Measurements from ENCODE around the gene TRIM44.

Gene TRIM44, protein sequence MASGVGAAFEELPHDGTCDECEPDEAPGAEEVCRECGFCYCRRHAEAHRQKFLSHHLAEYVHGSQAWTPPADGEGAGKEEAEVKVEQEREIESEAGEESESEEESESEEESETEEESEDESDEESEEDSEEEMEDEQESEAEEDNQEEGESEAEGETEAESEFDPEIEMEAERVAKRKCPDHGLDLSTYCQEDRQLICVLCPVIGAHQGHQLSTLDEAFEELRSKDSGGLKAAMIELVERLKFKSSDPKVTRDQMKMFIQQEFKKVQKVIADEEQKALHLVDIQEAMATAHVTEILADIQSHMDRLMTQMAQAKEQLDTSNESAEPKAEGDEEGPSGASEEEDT

DNA sequence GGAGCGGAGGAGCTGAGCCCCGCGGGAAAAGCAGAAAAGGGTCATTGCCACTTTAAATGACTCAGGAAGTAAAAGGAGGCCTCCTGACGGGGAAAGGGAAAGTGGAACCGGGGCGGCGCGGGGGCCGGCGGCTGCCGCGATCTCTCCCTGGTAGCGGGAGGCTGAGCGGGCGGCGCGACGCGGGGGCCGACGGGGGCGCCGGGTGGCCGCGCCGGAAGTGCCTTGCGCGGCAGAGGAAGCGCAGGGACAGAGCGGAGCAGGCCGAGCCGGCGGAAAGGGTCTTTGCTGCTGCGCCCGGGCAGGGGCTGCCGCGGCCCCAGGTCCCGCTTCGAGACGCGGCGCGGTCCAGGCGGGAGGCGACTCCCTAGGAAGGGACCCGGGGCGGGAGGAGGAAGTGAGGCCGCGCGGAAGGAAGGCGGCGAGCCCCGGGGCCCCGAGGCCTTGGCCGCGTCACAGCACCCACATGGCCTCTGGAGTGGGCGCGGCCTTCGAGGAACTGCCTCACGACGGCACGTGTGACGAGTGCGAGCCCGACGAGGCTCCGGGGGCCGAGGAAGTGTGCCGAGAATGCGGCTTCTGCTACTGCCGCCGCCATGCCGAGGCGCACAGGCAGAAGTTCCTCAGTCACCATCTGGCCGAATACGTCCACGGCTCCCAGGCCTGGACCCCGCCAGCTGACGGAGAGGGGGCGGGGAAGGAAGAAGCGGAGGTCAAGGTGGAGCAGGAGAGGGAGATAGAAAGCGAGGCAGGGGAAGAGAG is at the start of gene TRIM44:
TSS of gene TRIM44 (plus strand) at position 127 of the 759 bp plus-strand sequence. CDS start at position 464, 337 bp downstream.
- peak within 1 kb of the TSS; percentile 81 for H3K4me3 ChIP-seq (ENCODE audit: low read depth, low read length)
- DNase-seq (ENCODE audit: low read depth): no peak

DNA sequence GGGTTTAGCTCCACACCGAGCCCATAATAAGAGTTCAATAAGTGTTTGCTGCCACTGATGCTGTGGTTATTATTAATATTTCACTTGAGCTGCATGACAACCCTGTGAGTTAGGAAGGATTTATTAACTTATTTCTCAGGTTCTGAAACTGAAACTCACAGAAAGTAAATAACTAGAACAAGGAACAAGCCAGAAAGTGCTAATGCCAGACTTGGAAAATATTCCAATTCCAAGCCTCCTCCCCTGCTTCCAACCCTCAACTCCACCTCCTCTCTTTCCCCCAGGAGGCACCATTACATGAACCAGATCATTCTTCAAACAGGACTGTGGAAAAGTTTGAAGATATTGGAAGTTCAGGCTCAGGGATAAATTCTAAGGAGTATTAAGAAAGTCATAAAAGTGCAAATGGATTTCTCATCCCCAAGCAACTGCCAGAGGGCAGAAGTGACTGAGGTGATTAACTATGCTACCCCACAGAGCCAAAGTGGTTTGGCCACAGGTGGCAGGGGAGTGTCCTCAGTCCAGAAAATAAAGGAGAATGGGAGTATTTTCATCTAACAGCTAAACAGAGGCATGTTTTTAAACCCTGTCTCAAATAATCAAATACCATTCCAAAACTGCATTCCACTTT is 47.5 kb upstream of the TRIM44 start:
- no peak overlapping the region for H3K4me3 ChIP-seq (ENCODE audit: low read depth, low read length)
- DNase-seq (ENCODE audit: low read depth): no peak

DNA sequence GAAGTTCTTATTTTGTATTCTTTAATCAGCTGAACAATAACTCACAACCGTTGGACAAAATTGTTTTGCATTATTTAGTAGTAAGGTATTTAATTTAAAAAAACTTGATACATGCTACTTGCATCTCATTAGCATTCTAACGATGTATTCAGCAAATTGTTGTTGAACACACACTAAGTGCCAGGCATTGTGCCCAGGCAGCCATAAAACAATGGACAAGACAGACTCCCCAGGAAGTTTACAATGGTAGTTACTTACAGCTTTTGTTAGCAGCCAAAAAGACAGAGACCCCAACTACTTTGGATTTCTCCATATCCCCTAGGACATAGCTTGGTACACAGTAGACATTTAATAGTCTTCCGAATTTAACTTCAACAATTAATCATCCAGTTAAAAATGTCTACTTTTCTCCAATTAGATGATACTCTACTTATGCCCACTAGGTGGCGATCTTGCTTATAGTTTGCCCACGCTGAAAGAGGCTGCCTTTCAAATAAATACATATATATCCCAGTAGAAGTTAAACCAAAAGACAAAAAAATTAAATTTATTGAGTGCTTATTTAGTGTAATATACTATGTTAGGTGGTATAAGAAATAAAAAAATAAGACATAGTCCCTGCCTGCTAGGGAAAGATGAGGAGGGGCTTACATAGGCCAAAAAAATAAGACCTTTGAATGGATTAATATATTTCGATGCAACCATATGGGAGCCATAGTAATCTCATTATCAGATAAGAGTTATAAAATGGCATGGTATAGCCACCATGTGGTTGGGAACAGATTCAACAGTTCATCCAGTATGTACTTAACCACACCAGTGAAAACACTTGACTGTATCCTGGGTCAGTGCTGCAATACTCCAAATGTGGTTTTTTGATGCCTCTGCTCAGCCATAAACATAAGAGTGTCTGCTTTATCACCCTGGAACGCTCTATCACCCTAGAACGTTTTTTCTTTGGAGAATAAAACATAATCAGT is 46.4 kb upstream of the TRIM44 start:
- H3K4me3 ChIP-seq (ENCODE audit: low read depth, low read length): no peak overlapping the region
- DNase-seq (ENCODE audit: low read depth): no peak

DNA sequence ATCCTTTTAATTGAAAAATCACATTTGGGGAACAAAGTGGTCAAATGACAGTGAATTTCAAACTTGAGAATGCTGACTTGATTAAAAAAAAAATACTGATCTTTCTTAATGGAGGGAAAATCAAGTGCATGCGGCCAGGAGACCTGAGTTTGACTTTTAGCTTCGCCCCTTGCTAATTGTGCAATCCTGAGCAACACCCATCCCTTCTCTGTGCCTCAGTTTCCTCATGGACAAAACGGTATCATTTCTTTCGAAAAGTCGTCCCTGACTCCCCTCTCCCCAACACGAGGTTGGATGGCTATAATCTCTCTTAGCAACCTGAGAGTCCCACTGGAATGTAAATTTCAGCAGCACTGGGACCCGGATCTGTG is 45.3 kb upstream of the TRIM44 start:
- DNase-seq (ENCODE audit: low read depth): no peak
- H3K4me3 ChIP-seq (ENCODE audit: low read depth, low read length): peak overlapping the region; percentile 71

DNA sequence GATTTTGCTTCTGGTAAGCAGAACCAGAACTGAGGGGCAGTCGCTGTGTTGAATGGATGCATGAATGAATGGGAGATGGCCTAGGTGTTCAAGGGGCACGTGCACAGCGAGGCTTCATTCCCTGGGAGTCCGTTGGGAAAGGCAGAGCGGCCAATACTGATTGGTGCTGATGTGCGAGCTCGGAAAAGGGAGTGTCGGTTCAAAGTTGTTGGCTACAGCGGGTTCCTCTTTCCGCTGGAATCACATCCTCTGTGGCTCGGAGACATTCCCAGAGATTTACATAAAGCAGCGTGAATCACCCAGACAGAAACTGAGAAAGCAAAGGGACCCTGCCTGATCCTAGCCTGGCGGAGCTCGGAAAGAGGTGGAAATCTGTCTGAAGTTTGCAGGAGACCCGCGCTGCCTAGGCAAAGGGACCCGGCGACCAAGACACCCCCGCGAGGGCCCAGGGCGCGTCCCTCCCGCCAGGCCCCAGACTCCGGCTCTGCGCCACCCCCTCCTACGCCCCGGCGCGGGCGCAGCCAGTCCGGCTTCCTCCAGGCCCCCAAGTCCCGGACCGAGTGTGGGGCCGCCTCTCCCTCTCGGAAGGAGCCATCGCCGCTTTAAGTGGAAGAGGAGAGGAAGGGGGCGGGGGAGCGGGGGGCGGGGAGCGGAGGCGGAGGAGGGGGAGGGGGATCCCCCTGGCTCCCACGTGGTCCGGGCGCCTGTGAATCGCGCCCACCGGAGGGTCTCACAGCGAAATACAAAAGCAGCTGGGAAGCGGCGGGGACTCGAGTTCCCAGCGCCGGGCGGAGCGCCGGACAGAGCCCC is 44.7 kb upstream of the TRIM44 start, which contains the start of gene FJX1:
TSS of gene FJX1 (plus strand) at position 774 of the 810 bp plus-strand sequence. CDS start 177 bp downstream, outside the sequence.
- peak; percentile 75 for DNase-seq (ENCODE audit: low read depth)
- H3K4me3 ChIP-seq (ENCODE audit: low read depth, low read length): peak within 1 kb of the TSS; percentile 71

DNA sequence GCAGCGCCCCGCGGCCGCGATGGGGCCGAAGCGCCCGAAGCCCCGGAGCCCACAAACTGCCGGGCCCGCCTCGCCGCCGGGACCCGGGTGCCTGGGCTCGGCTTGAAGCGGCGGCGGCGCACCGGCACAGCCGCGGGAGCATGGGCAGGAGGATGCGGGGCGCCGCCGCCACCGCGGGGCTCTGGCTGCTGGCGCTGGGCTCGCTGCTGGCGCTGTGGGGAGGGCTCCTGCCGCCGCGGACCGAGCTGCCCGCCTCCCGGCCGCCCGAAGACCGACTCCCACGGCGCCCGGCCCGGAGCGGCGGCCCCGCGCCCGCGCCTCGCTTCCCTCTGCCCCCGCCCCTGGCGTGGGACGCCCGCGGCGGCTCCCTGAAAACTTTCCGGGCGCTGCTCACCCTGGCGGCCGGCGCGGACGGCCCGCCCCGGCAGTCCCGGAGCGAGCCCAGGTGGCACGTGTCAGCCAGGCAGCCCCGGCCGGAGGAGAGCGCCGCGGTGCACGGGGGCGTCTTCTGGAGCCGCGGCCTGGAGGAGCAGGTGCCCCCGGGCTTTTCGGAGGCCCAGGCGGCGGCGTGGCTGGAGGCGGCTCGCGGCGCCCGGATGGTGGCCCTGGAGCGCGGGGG is 44.0 kb upstream of the TRIM44 start:
- no peak for DNase-seq (ENCODE audit: low read depth)
- peak overlapping the region; percentile 71 for H3K4me3 ChIP-seq (ENCODE audit: low read depth, low read length)

DNA sequence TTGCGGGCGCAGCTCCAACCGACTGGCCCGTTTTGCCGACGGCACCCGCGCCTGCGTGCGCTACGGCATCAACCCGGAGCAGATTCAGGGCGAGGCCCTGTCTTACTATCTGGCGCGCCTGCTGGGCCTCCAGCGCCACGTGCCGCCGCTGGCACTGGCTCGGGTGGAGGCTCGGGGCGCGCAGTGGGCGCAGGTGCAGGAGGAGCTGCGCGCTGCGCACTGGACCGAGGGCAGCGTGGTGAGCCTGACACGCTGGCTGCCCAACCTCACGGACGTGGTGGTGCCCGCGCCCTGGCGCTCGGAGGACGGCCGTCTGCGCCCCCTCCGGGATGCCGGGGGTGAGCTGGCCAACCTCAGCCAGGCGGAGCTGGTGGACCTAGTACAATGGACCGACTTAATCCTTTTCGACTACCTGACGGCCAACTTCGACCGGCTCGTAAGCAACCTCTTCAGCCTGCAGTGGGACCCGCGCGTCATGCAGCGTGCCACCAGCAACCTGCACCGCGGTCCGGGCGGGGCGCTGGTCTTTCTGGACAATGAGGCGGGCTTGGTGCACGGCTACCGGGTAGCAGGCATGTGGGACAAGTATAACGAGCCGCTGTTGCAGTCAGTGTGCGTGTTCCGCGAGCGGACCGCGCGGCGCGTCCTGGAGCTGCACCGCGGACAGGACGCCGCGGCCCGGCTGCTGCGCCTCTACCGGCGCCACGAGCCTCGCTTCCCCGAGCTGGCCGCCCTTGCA is 43.3 kb upstream of the TRIM44 start:
- no peak for DNase-seq (ENCODE audit: low read depth)
- H3K4me3 ChIP-seq (ENCODE audit: low read depth, low read length): peak overlapping the region; percentile 71

DNA sequence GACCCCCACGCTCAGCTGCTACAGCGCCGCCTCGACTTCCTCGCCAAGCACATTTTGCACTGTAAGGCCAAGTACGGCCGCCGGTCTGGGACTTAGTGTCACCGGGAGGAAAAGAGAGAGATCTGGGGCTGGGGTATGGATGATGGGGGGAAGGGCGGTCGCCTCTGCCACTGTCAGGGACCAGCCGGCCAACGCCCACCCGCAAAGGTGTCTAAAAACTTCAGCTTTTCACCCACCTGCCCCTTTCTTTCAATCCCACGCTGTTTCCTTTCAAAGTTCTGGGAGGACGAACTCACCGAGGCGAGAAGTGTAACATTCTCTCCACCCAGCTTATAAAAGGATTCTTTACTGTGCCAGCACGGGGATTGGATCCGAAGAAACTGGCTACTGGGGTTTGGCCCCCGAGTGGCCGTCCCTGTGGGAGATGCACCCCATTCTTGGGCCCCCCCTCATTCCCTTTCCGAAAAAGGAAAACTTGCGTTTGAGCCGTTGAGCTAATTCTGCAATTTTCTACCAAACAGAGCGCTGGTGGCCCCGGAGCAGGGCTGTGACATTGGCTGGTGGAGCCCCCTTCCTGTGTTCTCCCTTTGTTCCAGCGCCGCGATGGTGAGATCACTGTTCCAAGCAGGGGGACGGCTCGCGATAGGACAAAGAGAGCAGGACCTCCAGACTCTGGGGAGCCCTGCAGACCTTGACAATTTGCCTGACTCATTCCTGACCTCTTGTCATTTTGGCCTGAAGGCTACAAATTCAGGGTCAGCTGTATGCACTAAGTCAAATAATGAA is 42.5 kb upstream of the TRIM44 start:
- no peak for DNase-seq (ENCODE audit: low read depth)
- peak overlapping the region; percentile 71 for H3K4me3 ChIP-seq (ENCODE audit: low read depth, low read length)

DNA sequence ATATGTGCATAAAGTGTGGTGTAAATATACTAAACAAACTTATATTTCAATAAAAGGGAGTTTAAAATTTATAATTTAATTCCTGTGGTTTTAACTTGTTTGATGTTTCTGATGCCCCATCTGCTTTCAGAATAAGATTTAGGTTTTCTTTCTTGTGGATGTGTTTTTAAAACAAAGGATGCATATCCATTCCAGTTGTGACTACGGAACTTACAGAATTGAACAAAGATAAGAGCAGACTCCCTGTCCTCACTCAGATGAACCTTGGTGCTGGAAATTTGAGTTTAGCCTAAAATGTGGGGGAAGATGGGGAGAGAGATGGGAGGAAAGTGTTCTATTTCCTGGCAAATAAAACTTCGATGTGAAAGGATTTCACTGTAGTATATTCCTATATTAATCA is 41.8 kb upstream of the TRIM44 start:
- H3K4me3 ChIP-seq (ENCODE audit: low read depth, low read length): peak overlapping the region; percentile 17
- no peak for DNase-seq (ENCODE audit: low read depth)

DNA sequence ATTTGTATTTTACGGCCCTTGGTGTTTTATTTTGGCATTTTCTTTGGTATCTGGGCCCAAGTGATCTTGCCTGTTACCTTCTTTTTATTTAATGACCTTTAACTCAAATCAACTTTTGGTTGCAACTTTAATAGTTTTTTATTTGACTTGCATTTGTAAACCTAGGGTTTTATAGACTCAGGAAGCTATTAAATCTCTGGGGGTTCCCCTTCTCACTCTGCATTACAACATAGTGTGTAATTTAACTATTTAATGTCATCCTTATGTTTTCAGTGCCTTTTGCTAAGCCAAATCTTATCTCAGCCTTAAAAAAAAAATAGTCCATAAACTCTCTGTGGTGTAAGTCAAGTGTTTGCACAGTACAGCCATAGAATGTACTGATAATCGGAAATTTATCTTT is 41.0 kb upstream of the TRIM44 start:
- H3K4me3 ChIP-seq (ENCODE audit: low read depth, low read length): no peak overlapping the region
- no peak for DNase-seq (ENCODE audit: low read depth)

DNA sequence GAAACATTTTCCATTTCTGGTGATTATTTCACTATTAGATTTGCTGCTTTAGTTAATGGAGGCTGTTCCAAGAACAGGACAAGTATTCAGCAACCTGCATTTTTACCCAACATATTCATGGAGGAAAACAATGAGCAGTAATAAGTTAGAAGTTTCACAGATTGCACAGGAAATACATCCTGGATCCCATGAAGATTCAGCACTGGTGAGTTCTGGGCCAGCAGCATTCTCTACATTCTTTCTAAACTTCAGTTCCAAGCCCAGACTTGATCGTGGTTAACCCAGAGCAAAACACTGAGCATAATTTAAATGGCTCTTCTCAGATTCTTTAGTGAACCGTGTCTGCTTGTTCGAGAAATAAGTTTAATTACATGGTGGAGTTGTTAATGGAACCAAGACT is 40.5 kb upstream of the TRIM44 start:
- H3K4me3 ChIP-seq (ENCODE audit: low read depth, low read length): no peak overlapping the region

DNA sequence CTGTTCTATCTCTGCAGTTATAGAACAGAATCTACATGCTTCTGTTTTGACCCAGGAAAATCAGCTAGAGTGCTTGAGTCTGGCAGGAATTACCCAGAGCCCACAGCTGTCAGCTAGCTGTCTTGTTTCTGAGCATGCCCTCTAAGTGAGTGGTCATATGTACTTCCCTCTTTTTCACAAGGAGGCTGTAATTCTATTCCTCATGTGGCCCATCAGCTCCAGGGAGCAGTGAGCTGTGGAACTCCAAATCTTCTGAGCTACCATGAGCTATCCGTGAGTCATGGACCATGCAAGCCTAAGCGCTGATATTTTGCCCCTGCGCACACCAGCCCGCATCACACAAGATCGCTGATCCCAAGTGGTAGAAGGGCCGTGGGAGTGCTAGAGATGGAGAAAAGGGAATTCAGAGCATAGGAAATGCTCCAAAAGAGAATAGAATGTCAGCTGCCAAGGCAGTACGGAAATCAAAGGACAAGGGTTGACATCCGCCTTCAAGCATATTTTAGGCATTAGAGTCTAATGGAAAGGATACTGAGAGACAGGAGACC is 38.9 kb upstream of the TRIM44 start:
- DNase-seq (ENCODE audit: low read depth): peak; percentile 92
- no peak overlapping the region for H3K4me3 ChIP-seq (ENCODE audit: low read depth, low read length)

More for the DNA sequence above, 40.5 kb upstream of the TRIM44 start:
- no peak for DNase-seq (ENCODE audit: low read depth)

DNA sequence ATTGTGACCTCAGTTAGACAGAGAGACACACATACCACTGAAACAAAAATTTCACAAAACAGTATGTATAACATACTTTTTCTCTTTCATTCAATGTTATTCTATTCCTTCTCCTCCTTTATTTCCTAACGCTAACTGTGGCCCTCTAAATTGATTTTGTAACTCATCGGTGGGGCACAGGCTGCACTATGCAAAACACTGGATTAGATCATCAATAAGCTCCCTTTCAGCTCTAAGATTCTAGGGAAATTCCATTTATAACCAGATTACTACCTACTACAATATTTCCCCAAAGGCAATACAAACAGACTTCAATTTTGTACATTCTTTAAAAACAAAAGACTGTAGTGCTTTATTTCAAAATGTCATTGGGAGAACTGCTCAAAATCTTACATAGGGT is 38.3 kb upstream of the TRIM44 start:
- H3K4me3 ChIP-seq (ENCODE audit: low read depth, low read length): no peak overlapping the region
- no peak for DNase-seq (ENCODE audit: low read depth)

DNA sequence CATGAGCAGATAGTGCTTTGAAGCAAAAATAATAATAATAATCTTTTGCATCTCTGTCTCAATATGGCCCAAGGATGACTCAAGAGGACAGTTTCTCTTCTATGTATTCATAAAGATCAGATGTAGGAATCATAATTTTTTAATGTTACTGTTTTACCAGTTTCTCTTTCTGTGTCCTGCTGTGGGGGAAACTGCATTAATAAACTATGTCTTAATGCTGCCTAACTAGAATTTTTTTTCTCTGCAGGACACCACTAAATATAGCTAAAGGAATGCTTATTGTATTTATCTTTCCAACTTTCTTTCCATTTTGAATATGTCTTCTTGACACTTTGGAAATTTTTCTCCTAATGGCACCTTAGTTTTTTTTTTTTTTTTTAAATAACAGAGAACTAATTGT is 37.8 kb upstream of the TRIM44 start:
- no peak for DNase-seq (ENCODE audit: low read depth)

DNA sequence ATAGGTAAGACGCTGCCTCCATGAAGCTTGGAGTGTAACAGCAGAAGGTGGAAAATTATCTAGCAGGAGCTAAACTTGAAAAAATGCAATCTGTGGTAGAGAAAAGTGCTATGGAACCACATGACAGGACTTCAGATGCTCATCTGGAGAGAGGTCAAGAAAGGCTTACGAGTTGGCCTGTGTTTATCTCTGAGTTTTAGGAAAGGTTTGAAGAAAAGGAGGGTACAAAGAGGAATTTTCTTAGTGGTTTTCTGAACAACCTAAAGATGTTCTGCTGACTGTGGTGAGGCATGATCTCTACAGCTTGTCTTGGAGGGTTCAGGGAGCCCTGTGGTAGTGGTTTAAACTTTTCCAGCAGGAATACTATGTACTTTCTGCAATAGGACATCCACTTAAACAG is 36.1 kb upstream of the TRIM44 start:
- DNase-seq (ENCODE audit: low read depth): no peak
- H3K4me3 ChIP-seq (ENCODE audit: low read depth, low read length): no peak overlapping the region

More for the DNA sequence above, 37.8 kb upstream of the TRIM44 start:
- no peak overlapping the region for H3K4me3 ChIP-seq (ENCODE audit: low read depth, low read length)

DNA sequence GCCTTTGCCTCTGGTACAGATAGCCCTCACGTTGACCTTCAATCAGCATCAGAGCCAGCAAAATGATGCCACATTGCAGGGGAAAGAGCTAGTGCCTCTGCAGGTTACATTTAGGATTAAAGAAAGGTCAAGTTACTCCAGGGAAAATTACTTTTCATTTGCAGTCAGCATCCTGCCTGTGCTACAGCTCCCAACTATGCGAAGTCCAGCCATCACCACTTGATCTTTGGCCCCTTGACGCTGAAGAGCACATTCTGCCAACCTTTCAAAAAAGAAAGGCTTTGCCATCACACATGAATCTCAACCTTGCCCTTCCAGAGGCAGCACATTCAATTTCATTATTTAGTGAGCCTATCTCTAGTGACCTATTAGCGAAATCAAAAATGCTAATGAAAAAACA is 33.1 kb upstream of the TRIM44 start:
- DNase-seq (ENCODE audit: low read depth): no peak
- H3K4me3 ChIP-seq (ENCODE audit: low read depth, low read length): no peak overlapping the region

Measured in skeletal muscle cell (primary cell).